GM19397 (cell line): Measurements from ENCODE around the gene CDH5.

Experiments used
- ATAC-seq: cut with Tn5 transposase; IDR thresholded peaks from one replicate; pipeline ENCODE4 v1.9.1; 2021; ENCODE audit warnings: mild to moderate bottlenecking, moderate library complexity; ENCODE audit not compliant: unreplicated experiment

Gene CDH5

DNA sequence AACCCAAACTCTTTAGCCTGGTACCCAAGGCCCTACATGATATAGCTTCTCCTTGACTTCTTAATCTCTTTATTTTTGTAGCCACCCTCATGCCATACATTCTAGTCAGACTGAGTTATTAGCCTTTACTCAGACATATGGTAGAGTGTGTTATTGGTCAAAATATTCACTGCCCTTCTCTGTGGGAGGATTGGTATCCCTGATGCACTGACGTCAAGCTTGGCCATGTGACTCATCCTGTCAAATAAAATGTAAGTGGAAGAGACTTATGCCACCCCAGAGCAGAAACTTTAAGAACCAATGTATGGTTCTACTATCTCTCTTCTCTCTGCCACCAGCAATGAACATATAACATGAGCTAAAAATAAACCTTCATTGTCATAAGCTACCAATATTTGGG lies 48.4 kb downstream of the CDH5 start:
- no peak for ATAC-seq

DNA sequence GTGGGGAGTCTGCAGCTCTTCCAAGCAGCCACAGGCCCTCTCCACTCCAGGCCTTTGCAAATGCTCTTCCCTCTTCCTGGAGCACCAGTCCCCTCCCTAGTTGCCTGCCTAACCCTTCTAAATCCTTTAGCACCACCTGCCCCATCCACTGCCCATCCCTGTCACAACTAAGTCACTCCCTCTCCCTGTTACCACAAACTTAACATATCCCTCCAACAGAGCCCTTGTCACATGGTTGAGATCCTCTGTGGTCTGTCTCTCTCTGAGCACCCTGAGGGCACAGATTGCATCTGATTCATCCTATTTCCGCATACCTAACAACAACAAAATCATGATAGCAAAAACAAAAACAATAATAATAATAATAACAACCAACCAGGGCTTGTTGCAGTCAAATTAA lies 49.6 kb downstream of the CDH5 start:
- ATAC-seq = no peak

DNA sequence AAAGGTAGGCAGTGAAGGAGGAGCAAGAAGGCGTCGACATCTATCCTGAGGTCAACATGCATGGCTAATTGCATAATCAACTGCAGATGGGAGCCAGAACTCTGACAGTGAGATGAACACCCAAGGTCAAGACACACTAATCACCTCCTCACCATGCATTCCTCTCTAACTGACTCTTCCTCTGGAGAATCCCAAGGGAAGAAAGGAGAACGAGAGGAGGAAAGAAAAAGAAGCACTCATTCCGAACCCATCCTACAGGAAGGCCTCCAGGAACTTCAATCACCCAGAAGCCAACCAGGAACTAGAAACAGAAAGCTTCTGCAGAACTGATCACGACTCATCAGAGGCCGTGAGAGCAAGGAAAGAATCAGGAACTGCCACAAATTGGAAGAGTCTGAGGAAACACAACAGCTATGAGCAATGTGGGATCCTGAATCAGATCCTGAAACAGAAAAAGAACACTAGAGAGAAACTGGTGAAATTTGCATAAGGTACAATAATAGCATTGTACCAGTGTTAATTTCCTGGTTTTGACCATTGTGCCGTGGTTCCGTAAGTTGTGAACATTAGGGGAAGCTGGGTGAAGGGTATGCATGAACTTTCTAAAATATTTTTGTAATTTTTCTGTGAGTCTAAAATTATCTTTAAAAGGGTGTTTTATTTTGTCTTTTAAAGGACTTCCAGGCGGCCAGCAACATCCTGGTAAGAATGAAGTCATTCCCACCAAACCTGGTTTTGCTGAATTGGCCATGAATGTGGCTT lies 50.6 kb downstream of the CDH5 start:
- no peak for ATAC-seq

DNA sequence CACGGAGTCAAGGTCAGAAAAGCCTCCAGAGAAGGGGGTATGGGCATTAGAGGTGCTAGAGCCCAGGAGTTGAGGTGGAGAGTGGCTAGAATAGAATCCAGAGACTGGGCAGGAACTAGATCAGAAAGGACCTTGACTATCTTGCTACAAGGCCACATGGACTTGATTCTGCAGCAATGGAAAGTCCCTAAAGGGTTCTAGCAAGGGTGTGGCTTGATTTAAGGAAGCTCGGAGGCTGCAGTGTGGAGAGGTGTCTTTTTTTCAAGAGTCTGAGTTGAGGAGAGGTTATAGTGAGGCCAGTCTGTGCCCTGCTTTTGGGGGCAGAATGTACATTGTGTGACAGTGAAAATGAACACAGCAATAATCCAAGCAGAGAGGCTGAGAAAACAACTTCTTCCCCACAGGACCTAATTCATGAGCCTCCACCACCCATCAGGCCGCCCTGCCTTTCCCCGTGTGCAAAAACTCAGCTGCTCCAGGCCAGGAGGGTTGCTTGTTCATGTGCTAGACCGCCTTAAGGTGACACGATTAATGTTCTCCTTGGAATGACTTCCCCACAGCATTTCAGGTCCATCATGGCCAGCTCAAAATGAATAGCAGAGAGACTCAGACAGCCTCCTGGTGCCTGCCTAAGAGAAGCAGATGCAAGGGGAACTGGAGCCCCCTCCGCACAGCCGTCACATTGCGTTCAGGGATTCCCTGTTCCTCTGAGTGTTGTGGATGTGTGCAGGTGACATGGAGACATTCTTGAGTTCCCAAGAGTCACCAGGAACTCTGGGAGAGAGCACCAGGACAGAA lies 51.9 kb downstream of the CDH5 start:
- ATAC-seq = no peak

DNA sequence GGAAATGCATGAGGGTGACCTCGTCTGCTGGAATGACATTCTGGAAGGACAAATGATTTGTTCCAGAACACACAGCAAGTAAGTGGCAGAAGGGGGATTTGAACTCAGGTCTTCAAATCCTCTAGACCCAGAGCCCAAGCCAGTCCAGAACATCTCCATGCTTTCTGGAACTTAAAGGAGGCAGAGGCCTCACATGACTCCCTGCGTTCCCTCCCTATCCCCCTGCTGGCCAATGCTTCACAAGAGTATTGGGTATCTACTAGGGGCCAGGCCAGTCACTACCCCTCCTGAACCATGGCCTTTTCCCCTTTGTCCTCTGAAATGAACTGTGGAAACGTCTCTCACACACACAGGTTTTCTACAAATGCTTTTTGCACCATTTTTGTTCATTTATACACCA lies 53.0 kb downstream of the CDH5 start:
- no peak for ATAC-seq

DNA sequence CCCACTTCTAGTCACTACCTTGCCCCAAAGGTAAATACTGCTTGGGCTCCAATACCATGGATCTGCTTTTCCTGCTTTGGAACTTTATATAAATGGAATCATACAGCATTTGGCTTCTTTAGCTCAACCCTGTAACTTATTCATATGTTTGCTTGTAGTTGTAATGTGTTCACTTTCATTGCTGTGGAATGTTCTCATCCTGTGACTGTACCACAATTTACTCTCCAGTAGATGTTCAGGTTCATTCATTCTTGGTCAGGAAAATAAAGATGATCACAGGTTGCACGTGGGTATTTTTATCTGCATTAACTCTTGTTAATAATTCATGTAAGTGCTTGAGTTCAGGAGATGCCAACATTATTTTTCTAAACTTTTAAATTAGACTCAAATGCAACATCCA lies 53.9 kb downstream of the CDH5 start:
- ATAC-seq = no peak

DNA sequence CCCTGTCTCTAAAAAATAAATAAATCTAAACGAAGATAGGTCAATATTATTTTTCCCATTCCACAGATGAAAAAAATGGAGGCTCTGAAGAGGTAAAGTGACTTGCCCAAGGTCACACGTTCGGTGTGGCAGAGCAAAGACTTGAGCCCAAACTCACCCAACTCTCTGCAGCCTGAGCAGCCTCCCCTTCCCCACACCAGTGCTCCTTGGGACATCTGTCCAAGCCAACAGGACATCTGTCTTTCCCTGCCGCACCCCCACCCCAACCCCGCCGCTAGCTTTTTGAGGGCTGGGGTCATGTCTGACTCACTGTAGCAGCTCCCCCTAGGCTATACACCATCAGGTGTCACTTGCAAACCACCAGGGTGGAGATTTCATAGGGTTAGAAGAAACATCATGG lies 55.4 kb downstream of the CDH5 start:
- ATAC-seq = no peak

DNA sequence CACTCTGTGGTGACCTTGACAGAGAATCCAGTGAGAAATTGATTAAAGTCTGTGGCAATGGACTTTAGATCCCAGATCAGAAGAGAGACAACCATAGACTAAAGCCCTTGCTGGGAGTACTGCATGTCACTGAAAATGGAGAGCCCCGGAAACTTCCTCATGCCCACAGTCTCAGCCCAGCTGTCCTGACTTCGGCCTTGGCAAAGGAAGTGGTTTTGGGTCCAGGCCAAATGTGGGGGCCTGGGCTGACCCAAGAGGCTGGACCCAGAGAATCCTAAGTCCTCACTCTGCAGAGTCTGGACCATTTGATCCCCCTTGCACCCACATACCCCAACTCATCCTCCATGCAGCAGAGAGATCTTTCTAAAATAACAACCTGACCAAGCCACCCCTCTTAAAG lies 55.9 kb downstream of the CDH5 start:
- ATAC-seq = no peak

DNA sequence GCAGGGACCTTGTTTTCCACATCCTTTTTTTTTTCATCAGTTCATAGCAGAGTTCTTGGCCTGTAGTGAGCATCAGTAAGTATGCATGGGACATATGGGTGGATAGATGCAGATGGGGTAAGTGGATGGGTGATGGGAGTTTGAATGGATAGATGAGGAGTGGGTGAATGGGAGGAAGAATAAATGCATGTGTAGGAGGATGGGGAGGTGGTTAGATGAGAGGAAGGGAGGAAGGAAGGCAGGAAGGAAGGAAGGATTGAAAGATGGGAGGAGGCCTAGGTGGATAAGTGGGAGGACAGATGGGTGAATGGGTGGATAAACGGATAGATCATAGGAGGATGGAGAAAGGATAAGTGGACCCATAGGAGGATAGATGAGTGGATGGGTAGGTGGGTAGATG lies 56.7 kb downstream of the CDH5 start:
- ATAC-seq = no peak

DNA sequence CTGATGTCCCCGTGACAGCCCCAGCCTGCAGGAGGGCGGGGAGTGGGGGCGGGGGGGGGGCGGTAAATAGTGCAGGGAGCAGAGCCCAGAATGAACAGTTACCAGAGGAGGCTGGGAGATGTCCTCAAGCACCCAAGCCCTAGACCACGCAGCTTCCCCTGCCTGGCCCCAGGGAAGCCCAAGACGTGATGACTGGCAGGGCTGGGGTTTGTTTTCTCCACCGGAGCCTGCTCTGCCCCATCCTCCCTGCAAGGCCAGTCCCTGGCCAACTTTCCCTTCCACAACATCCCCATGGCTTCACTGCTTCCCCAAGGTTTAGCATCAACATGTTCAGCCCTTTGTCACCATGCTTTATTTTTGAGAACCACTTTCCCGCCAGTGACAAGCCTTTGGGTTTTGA lies 59.2 kb downstream of the CDH5 start:
- ATAC-seq = no peak

DNA sequence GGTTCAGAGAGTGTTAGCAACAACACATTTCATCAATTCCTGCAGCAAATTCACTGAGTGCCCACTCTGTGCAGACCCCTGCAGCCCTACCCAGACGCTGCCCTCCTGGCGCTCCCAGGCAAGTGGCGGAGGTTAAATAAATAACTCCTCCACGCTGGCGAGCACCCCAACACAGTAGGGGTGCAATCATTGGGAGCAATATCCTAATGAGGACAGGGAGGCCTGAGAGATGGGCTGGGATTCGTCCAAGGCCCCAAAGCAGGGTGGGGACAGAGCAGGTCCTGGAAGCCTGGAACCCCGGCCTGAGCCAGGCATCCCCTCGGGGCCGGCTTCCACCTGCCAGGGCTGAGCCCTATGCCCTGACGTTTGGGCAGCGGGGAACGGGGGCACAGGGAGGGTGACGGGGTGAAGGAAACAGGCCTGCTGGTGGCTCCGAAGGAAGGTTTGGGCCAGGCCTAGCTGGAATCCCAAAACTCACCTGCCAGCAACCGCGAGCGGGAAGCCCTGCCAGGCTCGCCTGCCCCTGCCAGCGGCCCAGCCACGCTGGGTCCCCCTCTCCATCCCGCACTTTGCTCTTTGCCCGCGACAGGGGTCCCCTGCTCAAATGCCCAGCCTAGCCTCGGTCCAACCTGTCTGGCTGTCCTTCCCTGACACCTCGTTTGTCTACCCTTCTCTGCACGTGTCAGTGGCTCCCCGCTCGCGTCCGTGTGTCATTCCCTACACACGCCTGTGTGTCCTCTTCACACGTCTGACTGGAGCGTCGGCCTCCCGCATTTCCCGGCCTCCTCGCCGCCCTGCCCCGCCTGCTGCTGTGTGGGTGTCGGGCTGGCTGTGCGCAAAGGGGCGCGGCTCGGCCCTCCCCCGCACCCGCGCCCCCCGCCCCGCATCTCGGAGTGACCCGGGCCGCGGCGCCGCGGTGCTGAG lies 59.9 kb downstream of the CDH5 start:
- ATAC-seq = no peak

DNA sequence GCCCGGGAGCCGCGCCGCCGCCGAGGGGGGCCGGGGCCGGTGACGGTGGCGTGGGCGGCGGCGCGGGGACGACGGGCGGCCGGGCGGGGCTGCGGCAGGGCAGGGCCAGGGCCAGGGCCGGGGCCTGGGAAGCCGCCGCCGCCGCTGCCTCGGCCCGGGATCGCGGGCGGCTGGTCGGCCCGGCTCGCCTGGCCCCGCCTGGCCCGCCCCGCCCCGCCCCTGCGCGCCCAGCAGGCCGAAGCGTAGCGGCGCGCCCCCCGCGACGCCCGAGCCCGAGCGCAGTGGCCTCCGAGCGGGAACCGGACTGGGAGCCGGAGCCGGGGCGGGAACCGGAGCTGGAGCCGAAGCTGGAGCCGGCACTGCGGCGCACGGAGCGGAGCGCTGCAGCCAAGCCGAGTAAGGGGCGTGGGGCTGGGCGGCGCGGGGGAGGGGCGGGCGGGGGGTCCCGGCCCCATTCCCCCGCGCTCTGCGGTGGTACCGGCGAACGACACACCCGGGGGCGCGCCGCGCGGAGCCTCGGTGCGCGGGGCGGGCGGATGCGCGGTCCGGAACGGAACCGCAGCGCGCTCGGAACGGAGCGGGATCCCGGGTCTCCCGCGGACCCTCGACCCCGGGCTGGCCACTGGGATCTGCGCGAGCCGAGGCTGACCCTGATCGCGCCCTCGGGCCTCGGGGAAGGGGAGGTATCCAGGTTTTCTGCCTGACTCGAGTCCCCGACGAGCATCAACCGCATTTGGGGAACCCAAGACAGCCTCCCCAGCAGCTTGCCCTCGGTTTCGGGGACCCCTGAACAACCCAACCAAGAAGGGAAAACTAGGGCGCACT lies 60.8 kb downstream of the CDH5 start, which contains the start of gene BEAN1:
Gene BEAN1, plus strand, starts transcription at position 260 of the 825 bp plus-strand sequence. CDS start 10,382 bp downstream, outside the sequence.
- ATAC-seq = no peak

DNA sequence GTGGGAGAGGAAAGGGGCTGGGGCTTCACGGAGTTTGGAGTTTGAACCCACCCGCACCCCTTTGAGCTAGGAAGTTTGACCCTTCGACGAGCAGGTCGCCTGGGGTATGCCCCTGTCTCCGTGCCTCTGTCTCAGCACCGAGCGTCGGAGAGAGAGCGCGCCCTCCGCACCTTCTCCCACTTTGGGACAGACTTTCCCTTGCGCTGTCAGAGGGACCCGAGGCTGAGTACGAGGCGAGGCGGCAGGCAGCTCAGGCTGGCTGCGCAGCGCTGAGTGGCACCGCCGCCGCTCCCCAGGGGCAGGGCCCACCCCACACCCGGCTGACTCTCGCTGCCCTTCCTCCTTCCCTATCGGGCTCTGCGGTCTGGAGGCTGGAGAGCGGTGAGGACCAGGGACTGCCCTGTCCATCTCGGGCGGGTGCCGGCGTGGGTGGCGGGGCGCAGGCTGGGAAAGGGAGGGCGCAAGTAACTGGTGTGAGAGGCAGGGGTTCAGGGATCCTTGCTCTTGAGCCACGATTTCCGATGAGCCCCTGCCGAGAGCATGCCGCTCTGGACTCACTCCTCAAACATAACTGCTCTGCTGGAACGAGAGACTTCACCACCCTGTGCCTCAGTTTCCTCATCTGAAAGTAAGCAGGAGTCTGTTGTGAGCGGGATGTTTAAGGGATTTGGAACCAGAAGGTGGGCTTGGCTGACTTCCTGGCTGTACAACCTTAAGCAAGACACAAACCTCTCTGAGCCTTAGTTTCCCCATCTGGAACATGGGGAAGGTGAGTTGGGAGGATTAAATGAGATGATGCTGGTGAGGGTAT lies 61.6 kb downstream of the CDH5 start:
- no peak for ATAC-seq

DNA sequence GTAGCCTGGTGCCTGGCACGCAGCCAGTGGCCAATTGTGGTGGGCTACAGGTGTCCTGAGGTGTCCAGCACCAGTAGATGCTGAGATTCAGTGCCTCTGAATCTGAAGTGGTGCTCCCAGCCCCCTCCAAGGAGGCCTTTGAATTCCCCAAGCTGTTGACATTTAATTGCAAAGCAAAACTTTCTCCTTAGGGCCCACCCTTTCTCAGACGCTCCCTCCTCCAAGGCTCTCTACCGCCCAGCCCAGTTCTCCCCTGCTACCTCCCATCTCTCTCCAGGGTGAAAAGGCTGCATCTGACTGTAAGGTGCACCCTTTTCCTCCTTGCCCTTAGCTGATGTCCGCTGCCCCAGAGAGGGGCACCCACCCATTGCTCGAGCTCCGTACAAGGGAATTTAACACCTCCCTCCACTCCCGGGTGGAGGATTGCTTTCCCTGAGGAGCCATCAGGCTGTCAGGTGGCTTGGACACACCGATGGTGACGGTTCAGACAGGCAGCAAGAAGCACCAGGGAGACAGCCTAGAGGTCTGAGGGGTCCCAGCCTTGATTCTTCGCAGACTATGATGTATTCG lies 62.3 kb downstream of the CDH5 start:
- ATAC-seq = no peak

DNA sequence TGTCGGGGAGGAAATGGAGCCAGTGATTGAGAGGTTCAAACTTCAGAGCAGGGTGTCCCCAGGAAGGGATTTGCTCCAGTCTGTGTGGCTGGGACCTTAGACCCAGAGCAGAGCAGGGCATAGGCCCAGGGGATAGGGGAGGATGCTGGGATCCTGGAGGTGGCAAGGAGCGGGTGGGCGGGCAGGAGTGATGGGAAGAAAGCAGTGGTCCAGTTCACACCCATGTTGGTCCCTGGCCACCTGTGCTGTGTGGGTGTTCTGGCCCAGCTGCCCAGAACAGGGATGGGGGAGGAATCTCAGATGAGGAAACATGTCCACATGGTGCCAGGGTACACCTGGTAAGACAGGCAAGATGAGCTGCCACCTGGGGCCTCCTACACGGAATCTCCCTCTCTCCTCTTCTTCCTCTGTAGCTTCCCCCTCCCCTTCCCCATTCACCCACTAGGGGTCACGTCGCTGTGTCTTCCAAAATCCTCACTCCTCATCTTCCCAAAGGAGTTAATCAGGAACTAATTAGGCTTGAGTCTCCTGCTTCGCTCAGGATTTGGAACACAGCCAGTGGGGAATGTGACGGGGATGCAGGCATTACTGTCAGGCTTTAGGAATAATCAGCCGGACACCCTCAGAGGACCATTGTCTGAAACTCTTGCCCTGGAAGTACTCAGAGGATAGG lies 62.9 kb downstream of the CDH5 start:
- ATAC-seq = no peak

DNA sequence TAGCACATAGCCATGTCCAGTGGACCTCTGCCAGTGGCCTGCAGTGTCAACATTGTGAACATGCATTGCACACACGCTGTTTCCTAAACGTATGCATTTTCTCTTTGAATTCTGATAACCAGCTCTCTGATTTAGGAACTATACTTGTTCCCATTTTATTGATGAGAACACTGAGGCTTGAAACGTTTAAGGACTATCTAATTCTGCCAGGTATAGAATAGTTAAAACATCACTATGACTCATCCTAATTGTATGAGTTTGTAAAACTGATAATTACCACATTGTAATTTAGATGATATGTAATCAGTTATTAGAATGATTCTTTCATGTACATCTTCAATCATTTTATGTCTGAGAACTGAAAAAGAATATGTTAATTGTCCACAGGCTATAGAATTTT lies 63.7 kb downstream of the CDH5 start:
- ATAC-seq = no peak

DNA sequence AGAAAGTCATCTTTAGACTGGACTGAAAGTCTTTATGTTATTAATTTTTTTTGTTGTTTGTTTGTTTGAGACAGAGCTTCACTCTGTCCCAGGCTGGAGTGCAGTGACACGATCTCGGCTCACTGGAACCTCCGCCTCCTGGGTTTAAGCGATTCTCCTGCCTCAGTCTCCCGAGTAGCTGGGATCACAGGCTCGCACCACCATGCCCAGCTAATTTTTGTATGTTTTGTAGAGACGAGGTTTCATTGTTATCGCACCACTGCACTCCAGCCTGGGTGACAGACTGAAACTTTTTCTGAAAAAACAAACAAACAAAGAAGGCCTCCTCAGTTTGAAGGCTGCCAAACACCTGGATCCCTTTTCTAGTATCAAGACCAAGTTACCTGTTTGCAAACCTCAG lies 65.3 kb downstream of the CDH5 start:
- no peak for ATAC-seq

DNA sequence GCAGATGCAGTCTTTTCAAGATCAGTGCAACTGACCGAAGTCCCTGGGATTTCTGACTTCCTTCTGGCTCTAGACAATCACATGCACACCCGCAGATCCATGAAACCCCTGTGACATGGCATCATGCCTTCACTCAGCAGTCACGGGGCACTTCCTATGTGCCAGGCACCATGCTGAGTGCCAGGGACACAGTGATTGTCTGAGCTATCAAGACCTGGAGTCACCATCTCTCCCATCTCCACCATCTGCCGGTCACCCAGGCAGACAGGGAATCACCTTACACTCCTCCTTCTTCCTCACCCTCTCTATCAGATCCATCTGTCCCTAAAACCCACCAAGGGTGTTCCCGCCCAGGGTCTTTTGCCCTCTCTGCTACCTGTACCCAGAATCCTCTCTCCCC lies 65.9 kb downstream of the CDH5 start:
- no peak for ATAC-seq
